ENCODE results near the gene FECH.

Gene FECH

DNA sequence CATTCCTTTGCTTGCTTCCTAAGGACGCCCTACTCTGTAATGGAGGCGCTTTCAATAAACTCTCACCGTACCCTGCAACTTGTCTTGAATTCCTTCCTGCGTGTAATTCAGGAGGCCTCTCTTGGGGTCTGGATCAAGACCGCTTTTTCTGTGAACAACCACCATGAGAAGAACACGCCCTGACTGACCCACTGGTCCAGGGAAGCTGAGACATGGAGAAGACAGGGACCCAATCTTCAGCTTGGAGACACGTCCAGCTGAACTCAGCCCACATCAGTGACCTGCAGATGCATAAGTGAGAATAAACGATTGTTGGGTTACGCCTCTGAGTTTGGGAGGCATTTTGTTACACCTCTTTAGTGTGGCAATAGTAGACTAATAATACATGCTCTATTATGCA lies 42.9 kb upstream of the FECH start:
- peak overlapping the region; percentile 77; the same call in 1 of the 2 replicates for H3K4me3 ChIP-seq (ENCODE audit: low read depth, low read length)
- no peak for TF ChIP-seq CTCF (IDR thresholded peaks at IDR 0.05; ENCODE audit: low read depth, low read length, missing control alignments)
- DNase-seq (ENCODE audit: low read depth): no peak

DNA sequence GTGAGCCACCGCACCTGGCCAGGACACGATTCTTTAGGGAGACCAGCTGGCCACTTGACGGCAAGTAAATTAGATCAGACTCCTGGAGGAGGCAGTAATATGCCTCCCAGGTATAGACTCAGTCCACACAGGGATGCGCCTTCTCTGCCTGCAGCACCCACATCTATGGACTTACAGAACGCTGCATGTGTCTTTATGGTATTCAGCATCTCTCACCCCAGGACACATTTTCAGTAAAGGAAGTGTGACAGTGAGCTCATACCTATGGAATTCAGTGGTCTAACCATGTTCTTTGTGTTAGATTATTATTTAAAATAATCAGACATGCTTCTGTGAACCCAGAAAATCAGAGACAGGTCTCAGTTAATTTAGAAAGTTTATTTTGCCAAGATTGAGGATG lies 41.0 kb upstream of the FECH start:
- no peak overlapping the region for H3K4me3 ChIP-seq (ENCODE audit: low read depth, low read length)
- TF ChIP-seq CTCF (IDR thresholded peaks at IDR 0.05; ENCODE audit: low read depth, low read length, missing control alignments): no peak
- DNase-seq (ENCODE audit: low read depth): no peak

GRCh38 chr18:57624988-57625387 lies 38.5 kb upstream of the FECH start:
- DNase-seq (ENCODE audit: low read depth): no peak
- no peak for TF ChIP-seq CTCF (IDR thresholded peaks at IDR 0.05; ENCODE audit: low read depth, low read length, missing control alignments)
- H3K4me3 ChIP-seq (ENCODE audit: low read depth, low read length): no peak overlapping the region

- no peak for DNase-seq (ENCODE audit: low read depth)
- peak overlapping the region; percentile 94 for H3K4me3 ChIP-seq (ENCODE audit: low read depth, low read length)
- TF ChIP-seq CTCF (IDR thresholded peaks at IDR 0.05; ENCODE audit: low read depth, low read length, missing control alignments): no peak
Measured at GRCh38 chr18:57621246-57621604, 34.7 kb upstream of the FECH start.

DNA sequence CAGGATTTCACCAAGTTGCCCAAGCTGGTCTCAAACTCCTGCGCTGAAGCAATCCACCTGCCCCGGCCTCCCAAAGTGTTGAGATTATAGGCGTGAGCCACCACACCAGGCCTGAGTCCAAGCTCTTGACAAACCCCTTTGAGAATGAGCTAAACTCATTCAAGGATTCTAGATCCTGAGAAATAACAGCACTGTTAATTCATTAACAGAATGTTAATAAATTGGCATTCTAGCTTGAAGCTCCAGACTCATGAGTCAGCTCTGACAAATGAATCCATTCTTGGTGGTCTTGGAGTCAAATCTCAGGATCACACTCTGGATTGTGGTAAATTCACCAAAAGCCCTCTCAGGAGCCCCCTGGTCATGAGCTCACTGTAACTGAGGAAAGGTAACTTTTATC lies 33.4 kb upstream of the FECH start:
- TF ChIP-seq CTCF (IDR thresholded peaks at IDR 0.05; ENCODE audit: low read depth, low read length, missing control alignments): no peak
- no peak for DNase-seq (ENCODE audit: low read depth)
- no peak overlapping the region for H3K4me3 ChIP-seq (ENCODE audit: low read depth, low read length)

- no peak for DNase-seq (ENCODE audit: low read depth)
Measured at GRCh38 chr18:57618910-57619309, 32.4 kb upstream of the FECH start.

More at GRCh38 chr18:57618910-57619309, 32.4 kb upstream of the FECH start:
- no peak for TF ChIP-seq CTCF (IDR thresholded peaks at IDR 0.05; ENCODE audit: low read depth, low read length, missing control alignments)
- H3K4me3 ChIP-seq (ENCODE audit: low read depth, low read length): no peak overlapping the region
